Spleen (tissue), 7 donors: ENCODE results near the gene ARFGEF3.
"Not testable (repeated sequence)": the region's sequence is repeated elsewhere in the genome, so short reads cannot be mapped to it uniquely, and the experiment has no call there.

Source experiments
- POLR2A ChIP-seq, 3 donors: fragments of 450-650 bp; IDR thresholded peaks; one replicate each; pipeline ENCODE4 v1.5.1; 2017; ENCODE audit warnings: antibody characterized with exemption in 3 of 3, mild to moderate bottlenecking in 1 of 3
- POLR2AphosphoS5 ChIP-seq, 3 donors: sonication (generic); formaldehyde crosslinking; IDR thresholded peaks; one replicate each; pipeline ENCODE4 v1.5.1; 2017; ENCODE audit warnings: antibody characterized with exemption in 3 of 3
- TF ChIP-seq, protein P1 (sequence below), 11 experiments: fragments of 200-600 bp in 7 of 11; fragments of 450-650 bp in 4 of 11; sonication (generic) in 4 of 11; IDR thresholded peaks in 8 of 11; conservative IDR thresholded peaks in 3 of 11; 1 replicate in 7 of 11; 2 replicates in 4 of 11; pipeline versions ENCODE4 v1.4.0 to v1.8.0; 2016 to 2021; ENCODE audit warnings: antibody characterized with exemption in 11 of 11, inconsistent platforms in 4 of 11, mild to moderate bottlenecking in 1 of 11
- donor health status: DM: no; HTN: no; CAD: no; lungs with moderate emphysema.
- donor health status: DM: no; HTN: no; CAD: no.
- donor health status: DM: no; HTN: no; CAD: no.

DNA sequence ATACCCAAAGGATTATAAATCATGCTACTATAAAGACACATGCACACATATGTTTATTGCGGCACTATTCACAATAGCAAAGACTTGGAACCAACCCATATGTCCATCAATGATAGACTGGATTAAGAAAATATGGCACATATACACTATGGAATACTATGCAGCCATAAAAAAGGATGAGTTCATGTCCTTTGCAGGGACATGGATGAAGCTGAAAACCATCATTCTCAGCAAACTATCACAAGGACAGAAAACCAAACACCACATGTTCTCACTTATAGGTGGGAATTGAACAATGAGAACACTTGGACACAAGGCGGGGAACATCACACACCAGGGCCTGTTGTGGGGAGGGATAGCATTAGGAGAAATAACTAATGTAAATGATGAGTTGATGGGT, 50.8 kb downstream of the ARFGEF3 start:
- TF ChIP-seq POLR2A, POLR2AphosphoS5 (IDR thresholded peaks at IDR 0.05): not testable (repeated sequence)
- TF ChIP-seq, protein P1, sequence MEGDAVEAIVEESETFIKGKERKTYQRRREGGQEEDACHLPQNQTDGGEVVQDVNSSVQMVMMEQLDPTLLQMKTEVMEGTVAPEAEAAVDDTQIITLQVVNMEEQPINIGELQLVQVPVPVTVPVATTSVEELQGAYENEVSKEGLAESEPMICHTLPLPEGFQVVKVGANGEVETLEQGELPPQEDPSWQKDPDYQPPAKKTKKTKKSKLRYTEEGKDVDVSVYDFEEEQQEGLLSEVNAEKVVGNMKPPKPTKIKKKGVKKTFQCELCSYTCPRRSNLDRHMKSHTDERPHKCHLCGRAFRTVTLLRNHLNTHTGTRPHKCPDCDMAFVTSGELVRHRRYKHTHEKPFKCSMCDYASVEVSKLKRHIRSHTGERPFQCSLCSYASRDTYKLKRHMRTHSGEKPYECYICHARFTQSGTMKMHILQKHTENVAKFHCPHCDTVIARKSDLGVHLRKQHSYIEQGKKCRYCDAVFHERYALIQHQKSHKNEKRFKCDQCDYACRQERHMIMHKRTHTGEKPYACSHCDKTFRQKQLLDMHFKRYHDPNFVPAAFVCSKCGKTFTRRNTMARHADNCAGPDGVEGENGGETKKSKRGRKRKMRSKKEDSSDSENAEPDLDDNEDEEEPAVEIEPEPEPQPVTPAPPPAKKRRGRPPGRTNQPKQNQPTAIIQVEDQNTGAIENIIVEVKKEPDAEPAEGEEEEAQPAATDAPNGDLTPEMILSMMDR (IDR thresholded peaks at IDR 0.05 in 8 of 11, conservative IDR thresholded peaks at IDR 0.05 in 3 of 11): not testable (repeated sequence)
